GM19324 (cell line): ENCODE measurements around the gene BRWD1.
"Not testable (repeated sequence)": the region's sequence is repeated elsewhere in the genome, so short reads cannot be mapped to it uniquely, and the experiment has no call there.

Source experiments
- ATAC-seq: cut with Tn5 transposase; IDR thresholded peaks from one replicate; pipeline ENCODE4 v1.9.1; 2021; ENCODE audit warnings: mild to moderate bottlenecking, moderate library complexity; ENCODE audit not compliant: unreplicated experiment, low FRiP score

The BRWD1 gene

DNA sequence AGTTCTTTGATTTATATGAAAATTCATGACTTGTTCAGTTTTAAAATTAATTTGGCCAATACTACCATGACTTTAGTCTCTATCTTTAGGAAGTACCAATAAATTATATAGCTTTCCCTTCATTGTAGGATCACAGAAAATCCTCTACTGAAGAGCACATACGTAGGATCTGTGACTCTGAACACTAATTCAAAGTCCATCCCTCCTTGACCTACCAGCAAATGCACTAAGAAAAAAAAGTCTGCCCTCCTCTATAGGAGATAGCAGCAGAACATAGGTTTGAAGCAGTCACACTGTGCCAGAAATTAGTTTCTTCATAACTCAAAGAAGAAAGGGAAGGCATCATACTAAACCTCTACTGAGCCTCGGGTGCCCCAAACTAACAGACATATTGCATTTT lies 16.5 kb downstream of the BRWD1 start:
- no peak for ATAC-seq

DNA sequence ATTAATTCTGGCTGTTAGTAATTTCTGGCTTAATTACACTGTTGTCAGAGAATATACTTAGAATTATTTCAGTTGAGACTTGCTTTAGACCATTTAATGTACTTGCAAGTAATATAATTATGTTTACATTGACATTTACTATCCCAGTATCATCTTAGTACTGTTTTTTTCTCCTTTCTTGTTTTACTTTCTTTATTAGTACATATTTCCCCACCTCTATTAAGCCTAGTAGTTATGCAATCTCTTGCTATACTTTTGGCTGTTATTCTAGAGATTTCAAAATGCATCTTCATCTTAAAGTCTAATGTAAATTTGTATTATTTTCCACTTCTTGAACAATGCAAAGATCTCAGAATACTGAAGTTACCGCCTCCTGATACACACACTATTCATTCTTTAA lies 24.4 kb downstream of the BRWD1 start:
- ATAC-seq, result no peak

DNA sequence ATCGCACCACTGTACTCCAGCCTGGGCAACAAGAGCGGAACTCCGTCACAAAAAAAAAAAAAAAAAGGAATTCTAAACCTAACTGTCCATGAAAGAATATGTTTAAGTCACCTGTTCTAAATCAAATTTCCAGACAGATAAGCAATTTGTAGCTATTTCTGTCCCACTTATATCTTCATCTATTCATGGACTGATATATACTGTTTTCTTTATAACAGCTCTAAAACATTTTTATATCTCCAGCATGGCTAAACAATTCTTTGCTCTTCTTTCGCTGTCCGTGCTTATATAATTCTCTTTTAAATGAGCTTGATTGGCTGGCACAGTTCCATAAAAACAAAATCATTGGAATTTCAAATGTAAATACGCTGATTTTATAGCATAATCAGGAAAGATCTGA lies 30.5 kb downstream of the BRWD1 start:
- no peak for ATAC-seq

DNA sequence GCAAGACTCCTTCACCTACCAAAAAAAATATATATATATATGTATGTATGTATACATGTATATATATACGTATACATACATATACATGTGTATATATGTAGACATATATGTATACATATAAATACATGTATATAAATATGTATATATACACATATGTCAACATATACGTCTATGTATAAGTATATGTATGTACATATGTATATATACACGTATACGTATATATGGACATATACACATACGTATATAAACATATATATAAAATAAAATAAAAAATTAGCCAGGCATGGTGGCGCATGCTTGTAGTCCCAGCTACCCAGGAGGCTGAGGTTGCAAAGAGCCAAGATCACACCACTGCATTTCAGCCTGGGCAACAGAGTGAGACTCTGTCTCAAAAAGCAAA lies 31.6 kb downstream of the BRWD1 start:
- no peak for ATAC-seq

DNA sequence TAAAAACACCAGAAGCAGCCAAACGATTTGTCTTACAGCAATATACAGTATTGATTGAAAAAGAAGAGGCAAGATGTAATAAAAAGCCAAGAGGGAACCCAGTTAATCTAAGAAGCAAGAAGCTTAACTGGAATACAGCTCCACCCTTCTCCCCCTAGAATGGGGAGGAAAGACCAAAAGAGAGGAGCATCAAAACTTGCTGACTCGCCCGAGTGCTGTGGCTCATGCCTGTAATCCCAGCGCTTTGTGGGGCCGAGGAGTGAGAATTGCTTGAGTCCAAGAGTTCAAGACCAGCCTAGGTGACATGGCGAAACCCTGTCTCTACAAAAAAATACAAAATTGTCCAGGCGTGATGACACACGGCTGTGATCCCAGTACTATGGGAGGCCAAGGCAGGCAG lies 32.2 kb downstream of the BRWD1 start:
- ATAC-seq, result no peak

DNA sequence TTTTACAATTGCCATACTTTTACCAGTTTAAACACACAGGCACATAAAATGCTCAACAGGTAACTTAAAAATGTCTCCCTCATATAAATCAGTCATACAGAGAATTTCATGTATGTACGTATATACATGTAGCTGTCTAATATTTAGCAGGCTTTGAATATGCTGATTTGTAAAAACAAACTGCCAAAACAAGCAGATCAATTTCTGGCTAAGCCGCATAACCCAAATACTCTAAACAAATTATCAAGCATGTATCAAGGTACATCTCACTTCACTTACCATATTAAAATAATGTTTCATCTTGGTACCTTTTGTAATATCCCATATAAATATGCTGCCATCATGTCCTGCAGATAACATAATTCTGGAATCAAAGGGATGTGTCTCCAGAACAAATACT lies 43.8 kb downstream of the BRWD1 start:
- ATAC-seq, result no peak

DNA sequence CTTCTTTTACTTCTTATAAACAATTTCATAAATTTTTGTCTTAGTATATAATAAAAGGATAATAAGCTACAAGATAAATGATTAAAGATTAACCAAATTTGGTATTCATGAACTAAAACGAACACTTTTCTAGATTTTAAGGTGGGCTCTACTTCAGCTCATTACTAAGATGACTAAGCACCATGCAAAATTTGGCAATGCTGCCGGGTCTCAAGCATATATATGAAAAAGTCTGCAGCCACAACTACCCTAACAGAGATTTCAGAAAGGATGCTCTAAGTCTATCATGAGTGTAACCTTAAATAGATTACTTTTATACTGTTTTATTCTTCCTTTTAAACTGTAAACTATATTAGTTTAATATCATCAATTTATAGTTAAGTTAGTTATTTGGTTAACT lies 47.8 kb downstream of the BRWD1 start:
- no peak for ATAC-seq

DNA sequence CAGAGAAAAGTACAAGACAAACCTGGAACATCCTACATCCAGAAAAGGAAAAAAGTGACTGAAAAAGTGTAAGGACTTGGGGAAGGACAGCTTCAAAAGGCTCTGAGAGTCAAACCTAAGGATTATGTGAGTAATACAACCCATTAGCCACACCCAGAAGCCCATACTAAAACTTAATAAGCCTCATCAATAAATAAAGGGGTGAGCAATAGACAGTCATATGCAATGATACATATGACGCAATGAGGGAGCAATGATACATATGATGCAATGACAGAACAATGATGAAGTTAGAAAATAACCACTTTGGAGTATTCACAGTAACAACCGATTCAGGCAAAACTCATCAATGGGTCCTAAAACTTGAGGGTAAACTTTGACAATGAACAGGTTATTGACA lies 50.1 kb downstream of the BRWD1 start:
- ATAC-seq, result no peak

DNA sequence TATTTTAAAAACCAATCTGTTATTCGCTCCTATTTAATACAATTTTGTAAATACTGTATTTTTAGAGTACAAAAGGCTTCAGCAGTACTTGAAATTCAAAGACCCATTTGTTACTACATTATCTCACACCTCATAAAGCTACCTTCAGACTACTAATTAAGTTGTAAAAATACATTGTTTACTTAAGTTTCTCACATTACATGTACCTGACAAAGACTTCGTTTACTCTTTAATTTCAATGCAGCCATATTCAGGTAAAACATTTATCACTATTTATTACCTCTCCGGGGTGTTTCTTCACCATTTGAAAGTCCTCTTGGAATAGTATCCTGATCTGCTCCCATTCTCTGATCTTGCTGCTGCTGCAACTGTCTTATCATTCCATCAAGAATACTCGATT lies 55.2 kb downstream of the BRWD1 start:
- ATAC-seq, result no peak

DNA sequence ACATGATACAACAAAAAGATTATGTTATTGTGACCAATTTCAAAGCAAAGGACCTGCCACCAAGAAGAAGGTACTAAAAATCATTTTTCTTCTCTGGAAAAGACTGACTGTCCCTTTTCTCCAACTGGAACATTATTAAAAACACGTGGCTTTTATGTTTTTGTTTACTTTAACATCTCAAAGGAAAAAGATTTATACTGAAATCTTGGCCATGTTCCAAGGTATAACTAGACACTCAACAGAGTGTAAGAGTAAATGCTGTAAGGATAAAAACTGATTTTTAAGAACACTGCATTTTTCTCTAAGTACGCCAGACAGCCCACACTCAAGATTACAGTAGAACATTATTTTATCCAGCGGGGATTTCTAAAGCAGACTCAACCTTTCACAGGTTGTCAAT lies 62.1 kb downstream of the BRWD1 start:
- no peak for ATAC-seq

DNA sequence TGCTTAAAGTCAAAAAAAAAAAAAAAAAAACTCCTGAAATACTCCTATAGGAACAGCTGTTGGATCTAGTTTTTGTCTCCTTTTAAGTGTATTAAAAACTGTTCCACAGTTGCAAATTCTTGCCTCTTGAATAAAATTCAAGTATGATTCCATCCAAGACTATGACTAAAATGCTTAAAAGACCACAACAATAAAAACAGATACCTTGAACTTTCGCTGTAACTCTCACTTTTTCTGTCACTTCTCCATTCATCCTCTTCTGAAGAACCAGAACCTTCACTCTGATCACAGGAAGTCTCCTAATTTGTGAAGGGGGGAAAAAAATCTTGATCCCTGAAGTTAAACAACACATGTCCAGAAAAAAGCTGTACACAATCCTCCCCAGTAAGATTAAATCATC lies 75.2 kb downstream of the BRWD1 start:
- no peak for ATAC-seq

DNA sequence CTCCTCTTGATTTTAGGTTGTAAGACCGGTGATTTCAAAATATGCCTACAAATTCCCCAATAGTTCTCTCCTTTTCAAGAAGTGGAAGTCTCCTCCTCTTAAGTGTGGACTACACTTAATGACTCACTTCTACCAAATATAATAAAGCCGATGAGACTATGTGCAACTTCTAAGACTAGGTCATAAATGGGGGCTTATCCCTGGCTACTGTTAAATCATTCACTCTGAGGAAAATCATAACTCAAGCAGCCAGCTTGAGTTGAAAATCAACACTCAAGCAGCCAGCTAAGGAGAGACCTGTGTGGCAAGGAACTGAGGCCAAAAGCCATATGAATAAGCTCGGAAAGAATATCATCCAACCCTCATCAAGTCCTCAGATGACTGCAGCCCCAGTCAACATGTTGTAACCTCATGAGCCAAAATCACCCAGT lies 80.6 kb downstream of the BRWD1 start:
- no peak for ATAC-seq

DNA sequence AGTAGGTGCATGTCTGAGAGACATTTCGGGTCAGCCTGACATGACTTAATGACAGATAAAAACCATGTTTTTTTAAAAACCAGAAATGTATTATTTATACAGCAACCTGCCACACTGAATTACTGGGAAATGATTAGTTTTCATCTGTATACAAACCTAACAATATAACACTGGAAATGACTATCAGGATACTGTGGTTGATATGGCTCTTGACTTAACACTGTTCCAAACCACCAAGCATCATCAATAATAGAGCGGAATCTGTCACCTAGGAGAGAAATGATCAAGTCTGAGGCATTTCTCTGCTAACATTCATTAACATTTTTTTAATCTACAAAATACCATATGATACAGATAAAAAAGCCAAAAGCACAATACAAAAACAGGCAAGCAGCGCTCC lies 88.5 kb downstream of the BRWD1 start:
- ATAC-seq, result no peak

DNA sequence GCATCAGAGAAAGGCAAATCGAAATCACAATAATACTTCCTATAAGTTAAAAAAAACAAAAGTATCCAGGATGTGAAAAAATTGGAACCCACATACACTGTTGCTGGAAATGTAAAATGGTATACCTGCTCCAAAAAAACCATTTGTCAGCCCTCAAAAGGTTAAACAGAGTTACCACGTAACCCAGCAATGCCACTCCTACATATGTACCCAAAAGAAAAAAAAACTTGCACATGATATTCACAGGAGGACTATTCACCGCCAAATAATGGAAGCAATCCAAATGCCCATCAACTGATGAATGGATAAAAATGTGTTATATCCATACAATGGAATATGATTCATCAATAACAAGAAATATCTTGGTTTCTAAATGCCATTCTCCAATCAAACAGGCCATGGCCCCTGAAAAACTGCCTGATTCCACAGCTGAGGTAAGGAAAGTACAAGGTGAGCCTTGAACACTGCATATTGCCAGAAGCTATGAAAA lies 91.4 kb downstream of the BRWD1 start:
- no peak for ATAC-seq

DNA sequence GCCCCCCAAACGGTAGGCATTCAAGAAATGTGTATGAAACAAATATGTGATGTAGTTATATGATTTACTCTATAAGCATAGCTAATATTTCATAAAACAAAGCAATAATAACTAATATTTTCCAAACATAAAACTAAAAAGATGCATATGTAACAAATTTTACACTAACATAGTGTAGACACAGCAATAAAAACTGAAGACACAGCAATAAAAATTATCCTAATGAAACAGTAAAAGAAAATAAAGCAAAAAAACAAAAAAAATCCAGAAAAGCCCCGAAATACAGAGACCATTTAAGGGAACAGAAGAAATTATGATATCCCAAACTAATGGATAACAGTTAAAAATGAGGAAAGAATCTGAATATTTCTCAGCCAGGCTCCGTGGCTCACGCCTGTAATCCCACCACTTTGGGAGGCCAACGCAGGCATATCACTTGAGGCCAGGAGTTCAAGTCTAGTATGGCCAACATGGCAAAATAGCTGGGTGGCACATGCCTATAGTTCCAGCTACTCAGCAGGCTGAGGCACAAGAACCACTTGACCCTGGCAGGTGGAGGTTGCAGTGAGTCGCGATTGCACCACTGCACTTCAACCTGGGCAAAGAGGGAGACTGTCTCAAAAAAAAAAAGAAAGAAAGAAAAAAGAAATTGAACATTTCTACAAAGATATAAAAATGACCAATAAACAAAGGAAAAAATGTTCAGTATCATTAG lies 92.0 kb downstream of the BRWD1 start:
- ATAC-seq, result no peak

DNA sequence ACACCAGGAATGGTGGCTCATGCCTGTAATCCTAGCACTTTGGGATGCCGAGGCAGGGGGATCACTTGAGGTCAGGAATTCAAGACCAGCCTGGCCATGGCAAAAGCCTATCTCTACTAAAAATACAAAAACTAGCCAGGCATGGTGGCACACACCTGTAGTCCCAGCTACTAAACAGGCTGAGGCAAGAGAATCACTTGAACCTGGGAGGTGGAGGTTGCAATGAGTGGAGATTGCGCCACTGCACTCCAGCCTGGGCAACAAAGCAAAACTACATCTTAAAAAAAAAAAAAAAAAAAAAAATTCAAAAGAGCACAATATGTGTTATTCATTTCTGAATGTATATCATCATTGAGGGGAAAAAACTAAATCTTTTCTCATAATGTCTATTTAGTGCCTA lies 92.6 kb downstream of the BRWD1 start:
- not testable (repeated sequence) for ATAC-seq

DNA sequence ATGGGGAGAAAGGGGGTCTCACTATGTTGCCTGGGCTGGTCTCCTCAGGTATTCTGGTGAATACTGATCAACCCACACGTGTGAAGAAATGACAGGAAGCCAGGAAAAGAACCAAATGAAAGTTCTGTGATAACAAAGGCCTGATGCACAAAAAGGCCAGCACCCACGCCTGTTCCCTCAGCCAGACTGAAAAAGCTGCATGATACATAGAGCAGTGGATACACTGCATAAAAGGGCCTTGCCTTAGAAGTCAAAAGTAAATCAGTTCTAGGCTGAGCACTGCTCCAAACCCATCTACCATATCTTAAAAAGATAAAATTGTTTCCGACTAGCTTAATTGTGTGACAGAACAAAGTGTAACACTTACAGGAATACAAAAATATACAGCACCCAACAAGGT lies 93.3 kb downstream of the BRWD1 start:
- no peak for ATAC-seq

DNA sequence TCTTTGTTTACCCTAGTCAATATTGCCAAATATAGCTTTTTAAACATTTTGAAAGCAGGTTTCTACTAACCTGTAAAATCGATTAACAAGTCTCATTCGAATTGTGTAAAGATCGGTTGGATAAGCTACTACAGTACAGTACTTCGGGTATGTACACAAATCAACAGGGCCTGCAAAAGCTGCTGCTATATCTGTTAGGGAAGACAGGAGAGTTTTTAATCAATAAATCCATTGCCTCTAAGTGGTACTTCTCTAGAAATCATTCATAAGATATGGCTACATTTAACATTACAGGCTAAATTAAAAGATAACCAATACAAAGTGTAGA lies 95.4 kb downstream of the BRWD1 start:
- ATAC-seq, result no peak

DNA sequence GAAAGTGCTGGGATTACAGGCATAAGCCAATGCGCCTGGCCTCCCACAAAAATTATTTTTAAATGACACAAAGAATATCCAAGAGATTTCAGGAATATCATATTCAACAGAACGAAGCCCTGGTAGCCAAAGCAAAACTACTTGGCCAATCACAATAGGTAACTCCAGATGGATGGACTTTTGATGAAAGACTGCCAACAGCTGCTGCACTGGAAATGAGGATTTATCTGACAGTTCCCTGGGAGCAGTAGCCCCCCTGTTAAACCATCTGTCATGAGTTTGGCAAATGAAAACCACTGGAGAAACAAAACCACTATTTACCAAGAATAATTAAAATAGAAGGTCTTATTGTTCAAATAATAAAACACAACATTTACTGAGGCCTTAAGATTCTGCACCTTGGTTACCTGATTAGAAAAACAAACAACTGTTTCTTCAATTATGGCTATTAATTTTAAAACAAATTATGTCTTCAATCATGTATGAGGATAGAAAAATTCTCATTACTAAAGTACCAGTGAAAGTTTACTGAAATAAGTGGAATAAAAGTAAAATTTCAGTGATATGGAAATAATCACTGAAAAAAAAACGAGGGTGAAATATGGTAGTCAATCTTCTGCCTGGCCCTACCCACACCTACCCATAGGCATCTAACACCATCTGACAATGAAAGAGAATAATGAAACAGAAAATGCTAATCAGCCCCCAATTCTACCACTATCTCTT lies 95.9 kb downstream of the BRWD1 start:
- no peak for ATAC-seq

DNA sequence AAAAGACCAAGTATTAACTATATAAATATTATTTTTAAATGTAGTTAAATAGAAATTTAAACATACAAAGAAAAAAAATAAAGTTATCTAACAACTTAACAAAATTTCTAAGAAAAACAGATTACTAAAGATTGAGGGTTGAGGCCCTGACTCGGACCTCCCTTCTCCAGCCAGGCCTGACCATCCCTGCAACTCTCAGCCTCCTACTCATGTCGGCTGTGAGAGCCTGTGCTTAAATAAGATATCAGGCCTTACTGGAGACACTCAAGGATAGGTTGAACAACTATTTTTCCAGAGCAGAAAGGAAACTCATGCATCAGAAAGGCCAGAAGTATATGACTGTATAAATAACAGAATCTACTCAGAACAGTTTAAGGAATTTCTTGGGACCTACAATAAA lies 97.1 kb downstream of the BRWD1 start:
- ATAC-seq, result no peak

DNA sequence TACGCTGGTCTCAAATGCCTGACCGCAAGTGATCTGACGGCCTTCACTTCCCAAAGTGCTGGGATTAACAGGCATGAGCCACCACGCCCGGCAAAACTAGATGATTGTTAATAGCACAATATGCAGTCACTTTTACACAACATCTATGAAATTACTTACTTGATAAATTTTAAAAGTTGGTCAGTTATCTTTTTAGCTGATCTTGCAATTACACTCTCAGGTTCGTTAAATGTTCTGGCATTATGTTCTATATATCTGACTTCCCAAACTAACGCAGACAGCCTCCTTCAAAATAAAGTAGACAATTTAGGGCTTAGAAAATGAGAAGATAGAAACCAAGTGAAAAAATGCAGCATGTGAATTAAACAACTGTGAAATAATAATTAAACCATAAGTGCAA lies 98.4 kb downstream of the BRWD1 start:
- ATAC-seq, result no peak

DNA sequence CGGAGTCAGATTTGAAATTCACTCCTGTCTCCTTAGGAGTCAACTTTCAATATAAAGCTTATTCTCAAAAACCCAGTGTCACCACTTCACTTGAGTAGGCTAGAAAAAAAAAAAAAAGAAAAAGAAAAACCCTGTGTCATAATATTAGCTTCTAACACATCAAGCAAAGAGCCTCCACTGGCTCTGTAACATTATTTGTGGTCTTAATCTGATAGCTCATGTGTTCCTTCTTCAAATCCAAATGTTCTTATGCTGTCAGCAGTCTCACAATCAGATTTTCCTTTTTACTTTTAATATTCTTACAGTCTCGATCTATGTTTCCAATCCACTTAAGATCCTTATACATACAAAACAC lies 104.1 kb downstream of the BRWD1 start:
- no peak for ATAC-seq
